SKM-1 treated with dmso at 0.1 percent for 144 hours (cell line): ENCODE results near the gene RTTN.

Experiments used
- DNase-seq: peaks from one replicate; lab custom pipeline; 2025; ENCODE audit not compliant: unreplicated experiment; lab: John Stamatoyannopoulos, UW

RTTN gene

DNA sequence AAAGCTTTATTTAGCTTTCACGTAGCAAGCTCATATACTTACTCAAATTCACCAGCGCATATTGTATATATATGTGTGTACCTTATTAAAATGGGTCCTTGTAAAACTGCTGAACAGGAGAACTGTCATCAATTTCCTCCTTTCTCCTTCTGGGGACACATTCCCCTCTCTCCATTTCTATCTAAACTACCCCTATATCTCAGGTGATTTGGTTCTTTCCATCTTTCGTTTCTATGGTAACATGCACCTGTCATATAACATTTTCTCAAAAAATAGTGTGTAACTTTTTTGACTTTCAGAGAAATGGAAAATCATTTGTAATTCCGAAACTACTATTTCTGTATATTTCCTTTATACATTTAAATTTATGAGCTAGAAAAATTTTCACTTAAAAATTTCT lies 174.3 kb downstream of the RTTN start:
- DNase-seq = no peak

DNA sequence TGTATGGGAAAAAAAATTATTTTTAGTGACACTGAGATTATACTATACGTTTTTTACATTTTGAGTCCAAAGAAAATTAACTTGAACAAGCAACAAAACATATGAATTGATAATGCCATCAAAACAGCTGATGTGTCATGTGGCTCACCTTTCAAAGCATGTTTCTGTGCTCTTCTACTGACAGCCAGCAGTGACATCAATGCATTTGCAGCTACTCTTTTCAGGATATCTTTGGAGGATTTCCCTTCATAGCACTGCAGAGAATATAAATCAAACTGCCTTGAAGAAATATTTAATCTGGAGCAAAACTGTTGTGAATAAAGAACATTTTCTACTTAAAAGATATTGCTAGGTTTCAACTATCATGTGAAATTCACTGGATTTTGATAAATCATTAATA lies 174.8 kb downstream of the RTTN start:
- DNase-seq = no peak

DNA sequence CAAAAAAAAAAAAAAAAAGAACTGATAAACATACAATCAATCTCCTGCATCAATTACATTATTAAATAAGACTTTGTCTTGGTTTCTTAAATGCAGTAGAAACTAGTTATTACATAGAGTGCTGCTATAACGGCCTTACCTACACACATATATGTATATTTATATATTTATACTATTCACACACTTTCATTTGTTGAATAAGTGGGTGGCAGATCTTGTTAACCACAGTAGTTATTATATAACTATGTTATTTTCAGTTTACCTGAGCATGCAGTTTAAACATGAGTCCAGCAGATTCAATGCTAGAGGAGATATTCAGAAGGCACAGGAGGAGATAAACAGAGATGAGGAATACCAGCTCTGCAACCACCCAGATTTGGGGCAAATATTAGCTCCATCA lies 176.3 kb downstream of the RTTN start:
- DNase-seq = no peak

DNA sequence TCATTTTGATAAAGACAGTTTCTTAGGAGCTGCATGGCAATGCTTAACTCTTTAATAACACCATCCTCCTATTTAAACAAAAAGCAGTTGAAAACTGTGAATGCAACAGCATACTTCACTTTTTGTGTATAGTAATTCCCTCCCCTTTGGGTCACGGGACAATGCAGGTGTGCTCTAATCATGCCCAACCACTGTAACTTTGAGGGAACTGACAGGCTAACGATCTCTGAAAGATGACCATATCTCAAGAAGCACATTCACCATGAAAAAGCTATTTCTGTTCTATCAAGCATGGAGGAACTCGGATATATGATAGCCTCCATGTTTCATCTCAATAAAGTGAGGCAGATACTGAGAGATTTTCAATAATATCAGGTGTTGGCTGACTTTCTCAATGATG lies 176.8 kb downstream of the RTTN start:
- DNase-seq = no peak

DNA sequence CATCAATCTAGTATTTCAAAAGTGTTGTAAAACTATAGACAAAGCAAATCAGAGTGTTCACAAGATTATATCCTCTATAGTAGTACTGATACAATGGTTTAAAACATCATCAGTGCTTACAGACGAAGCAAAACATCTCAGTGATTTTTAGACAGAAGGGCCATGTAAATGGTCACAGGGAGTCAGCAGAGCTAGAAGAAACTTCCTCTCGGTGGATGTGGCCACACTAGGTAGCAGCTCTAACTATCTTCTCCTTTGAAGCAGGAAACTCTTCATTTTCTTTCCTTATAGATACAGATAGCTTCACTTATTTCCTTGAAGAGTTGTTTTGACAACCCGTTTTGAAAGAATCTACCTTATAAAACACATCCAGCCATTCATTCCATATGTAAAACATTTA lies 177.4 kb downstream of the RTTN start:
- DNase-seq = no peak

DNA sequence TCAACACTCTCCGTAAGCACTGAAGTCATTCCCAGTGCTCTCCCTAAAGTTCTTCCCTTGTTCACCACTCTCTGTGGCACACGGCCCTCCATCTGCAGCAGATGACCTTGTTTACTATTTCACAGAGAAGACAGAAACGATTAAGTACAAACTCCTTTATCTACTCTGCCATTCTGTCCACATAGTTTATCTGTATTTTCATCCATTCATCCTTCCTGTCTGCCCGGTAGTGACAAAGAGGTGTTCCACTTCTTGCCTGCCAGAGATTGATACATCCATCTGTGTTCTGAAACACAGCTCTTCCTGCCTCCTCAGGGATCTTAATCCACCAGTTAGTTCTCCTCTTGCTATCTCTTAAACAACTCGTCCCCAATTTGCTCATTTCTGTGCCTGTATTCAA lies 179.9 kb downstream of the RTTN start:
- DNase-seq = no peak

DNA sequence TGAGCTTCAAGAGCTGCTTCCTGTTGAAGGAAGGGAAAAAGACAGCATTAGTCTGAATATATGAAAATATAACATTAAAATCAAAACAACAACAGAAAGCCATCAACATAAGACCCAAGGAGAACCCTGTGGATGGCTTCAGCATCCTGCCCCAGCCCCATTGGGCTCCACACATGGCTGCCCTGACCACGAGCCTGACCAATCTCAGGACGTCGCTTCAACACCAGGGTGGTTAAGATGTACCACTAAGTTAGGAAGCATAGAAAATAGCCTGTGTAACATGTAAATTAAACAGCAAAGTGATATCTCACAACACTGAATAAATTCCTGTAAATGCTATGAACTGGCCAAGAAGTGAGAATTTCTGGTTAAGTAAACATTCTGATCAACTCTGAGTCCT lies 180.7 kb downstream of the RTTN start:
- DNase-seq = no peak

DNA sequence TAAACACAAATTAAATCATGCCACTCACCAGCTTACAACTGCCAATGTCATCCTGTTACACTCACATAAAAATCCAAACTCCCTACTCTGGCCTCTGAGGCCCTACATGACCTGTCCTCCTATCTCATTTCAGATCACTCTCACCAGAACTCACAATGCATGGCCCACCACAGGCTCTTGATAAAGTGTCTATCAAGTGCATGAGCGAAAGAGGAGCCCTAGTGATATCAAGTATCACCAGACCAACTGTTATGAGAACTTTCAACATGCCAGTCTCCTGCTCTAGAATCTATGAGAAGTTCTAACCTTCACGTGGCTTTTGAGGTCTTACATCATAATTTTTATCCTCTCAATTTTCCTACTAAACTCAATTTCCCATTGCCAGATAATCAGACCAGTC lies 181.4 kb downstream of the RTTN start:
- no peak for DNase-seq

DNA sequence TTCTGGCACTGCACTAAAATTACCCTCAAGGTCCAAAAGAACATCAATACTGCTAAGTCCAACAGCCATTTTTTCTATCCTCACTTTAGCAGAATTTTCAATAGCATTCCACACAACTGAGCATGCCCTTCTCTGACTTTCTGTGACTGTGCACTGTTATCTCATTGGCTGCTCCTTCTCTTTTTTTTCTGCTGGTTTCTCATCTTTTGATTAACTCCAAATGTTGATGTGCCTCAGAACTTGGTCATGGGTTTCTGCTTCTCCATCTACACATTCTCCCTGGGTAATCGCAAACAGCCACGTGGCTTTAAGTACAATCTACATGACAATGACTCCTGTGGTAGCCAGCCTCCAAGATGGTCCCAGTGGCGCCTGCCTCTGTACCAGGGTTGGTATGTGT lies 182.9 kb downstream of the RTTN start:
- DNase-seq = no peak

DNA sequence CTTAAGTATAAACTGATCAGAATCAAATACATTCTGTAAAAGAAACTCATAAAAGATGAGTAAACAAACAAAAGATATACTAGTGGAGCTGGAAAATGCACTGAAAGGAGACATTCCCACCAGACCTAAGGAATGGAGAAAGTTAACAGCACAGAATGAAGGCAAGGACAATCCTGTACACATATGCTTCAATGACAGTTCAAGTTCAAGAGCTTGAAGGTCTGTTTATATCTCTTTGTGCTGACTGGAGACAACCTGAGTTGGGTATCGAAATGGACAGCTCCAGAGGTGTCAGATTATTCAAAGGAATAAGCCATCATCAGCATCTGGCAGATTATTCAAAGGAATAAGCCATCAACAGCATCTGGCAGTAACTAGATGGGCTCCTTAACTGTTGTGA lies 184.0 kb downstream of the RTTN start:
- no peak for DNase-seq

DNA sequence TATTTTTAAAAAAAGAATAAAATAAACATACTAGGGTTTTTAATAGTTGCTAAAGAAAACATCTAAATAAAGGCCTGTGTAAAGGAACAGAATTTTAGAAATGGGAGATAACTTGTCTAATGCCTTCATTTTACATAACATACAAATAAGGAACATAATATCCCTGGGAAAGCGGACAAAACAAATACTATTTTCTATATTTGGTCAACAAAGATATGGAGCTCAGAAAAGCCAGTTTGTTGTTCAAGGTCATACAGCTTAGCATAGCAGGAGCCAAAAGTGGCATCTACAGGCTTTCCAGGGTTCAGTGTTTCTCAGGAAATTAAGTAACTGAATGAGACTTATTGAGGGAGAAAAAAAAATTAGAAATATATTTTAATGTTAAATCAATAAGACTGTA lies 184.4 kb downstream of the RTTN start:
- no peak for DNase-seq

DNA sequence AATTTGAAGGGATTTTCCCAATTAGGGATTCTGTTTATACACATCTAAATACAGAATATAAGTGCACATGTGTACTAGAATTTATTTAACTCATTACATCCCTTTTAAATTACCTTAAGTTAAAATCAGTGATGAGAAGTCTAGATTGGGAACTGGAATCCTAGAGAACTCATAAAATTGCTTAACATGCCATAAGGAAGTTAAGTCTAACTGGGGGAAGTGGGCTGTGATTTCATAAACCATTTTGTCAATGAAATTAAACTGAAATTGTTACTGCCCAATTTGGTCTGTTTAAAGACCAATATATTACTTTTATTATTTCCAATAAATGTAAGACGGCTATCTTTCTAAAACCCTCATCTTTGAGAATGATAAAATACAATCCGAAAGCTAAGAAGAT lies 185.5 kb downstream of the RTTN start:
- no peak for DNase-seq

DNA sequence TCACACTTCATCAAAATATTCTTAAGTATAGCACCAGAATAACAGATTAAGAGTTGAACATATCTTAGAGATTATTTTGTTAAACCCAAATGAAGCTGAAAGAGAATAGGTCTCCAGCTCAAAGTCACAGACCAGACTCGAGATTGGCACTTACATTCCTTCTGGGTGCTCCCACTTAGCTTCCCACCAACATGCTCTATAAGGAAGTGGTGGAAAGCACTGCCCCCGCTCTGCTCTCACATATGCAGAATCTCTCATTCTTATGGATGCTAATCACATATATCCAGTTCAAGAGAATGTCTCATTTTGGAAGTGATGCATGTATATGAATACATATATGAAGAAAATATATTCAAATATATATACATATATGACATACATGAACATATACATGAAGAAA lies 186.4 kb downstream of the RTTN start:
- no peak for DNase-seq

DNA sequence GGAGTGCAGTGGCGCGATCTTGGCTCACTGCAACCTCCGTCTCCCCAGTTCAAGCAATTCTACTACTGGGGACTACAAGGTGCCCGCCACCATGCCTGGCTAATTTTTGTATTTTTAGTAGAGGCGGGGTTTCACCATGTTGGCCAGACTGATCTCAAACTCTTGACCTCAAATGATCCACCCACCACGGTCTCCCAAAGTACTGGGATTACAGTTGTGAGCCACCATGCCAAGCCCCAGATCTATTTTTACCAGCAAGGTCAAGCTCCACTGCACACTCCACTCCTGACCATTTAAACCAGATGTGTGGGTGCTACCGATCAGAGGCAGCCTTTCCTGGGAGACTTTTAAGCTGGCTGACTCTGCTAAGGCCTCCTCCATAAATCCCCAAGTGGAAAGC lies 190.4 kb downstream of the RTTN start:
- no peak for DNase-seq

DNA sequence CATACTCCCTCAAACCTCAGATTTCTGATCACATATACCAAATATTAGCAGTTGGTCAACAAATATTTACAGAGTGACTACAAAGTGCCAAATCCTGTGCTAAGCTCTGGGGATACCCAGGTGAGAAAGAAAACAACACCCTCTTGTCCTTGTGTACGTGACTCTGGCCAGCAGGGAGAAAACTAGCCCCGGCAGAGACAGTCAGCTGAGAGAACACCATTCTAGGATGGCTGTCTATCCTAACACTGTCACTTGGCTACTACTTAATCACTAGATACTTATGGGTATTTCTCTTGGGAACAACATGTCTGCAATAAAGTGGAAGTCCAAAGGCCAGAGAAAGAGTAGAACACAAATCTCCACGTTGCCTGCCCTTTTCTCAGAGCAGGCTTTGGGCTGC lies 199.9 kb downstream of the RTTN start:
- no peak for DNase-seq

DNA sequence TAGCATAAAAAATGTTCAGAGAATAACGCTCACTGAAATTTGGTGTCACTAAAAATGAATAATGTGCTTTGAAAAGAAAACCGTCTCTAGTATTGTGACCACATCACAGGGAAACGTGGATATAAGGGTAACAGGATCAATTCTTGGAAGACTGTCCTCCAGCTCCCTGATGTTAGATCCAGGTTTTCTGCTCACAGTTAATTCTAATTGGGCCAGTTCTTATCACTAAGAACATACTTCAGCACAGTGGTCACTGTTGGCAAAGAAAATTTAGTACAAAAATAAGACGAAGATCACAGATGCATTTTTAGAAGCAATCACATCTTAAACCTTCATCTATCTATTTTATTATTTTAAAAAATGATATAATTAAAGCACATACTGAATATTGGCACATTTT lies 200.8 kb downstream of the RTTN start:
- DNase-seq = no peak

DNA sequence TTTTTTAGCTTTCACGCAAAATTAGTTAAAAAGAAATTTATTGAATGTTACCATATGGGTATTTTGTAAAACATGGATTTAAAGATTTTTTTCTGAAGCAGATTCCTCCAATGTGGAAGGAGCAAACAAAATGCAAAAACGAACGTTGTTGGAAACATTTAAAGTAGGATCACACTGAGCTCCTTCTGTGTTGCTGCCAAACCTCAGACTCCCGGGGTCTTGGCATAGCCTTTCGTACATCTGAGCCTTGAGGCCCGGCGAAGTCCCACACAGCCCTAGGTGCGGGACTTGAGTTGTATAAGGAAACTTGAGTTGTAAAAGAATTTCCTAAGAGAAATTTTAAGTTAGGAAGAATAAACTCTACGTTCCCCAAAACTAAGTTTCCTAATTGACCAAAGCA lies 205.8 kb downstream of the RTTN start:
- DNase-seq = no peak

DNA sequence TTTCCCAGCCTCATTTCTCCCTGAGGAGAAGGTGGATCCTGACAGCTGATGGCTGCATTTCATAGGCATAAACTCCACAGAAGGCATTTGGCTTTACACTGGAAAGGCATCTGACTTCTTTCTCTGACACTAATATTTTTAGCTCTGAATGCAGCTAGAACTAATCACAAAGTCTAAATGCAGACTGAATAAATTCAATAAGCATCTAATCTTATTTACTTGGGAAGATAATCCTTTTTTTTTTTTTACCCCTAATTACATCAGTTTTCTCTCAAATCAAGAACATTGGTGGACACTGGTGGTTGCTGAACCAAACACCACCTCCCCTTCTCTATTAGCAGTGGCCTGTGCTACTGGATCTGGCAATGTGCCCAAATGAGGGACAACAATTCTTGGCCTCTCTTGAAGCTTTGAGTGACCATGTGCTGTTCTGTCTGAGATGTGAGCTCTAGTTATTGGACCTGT lies 206.9 kb downstream of the RTTN start:
- no peak for DNase-seq

DNA sequence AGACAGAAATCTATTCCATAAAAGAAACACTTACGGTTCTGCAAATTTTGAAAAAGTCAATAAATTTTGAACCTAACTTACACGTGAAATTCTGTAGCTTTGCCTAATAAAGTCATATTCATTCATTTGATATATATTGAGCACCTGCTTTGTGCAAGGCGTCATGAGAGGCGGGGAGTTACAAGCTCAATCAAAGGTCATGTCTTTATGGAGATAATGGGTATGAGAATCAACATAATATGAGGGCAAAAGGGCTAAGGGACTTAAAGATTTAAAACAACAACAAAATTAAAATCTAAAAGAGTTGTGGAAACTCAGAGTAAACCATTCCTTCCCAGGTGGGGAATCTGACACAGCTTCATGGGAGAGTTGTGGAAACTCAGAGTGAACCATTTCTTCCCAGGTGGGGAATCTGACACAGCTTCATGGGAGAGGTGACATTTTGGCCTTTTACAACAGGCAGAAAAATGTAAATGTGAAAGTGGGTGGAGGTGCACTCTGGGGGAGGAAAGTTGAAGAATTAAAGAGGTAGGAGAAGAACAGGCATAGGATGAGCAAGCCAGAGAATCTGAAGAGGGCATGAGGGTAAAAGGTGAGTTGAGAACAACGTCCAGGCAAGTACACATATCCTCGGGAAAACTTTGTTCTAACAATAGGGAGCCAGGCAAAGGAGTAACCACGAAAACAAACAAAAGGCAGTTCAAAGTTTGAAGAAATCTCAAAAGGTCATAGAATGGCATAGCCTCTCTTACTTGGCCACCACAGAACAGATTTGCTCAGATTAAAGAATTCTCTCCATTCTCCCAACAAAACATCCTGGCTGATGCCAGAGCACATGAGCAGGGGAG lies 208.3 kb downstream of the RTTN start:
- DNase-seq = no peak

DNA sequence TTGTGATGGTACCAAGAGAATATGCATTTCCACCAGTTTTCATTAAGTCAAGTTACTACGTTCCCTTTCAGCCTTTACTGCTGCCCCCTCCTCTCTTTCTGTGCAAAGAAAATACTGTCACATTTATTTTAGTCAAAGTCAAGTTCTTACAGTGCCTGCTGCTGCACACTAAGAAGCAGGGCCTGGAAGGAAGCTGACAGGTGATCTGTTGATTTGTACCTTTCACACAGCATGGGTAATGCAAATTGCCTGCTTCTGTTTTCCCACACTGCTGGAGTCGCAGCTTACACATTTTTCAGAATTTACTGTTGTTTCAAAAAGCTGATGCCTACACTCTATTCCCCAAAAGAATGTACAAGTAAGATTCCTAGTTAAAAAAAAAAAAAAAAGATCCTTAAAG lies 209.1 kb downstream of the RTTN start:
- DNase-seq = no peak

DNA sequence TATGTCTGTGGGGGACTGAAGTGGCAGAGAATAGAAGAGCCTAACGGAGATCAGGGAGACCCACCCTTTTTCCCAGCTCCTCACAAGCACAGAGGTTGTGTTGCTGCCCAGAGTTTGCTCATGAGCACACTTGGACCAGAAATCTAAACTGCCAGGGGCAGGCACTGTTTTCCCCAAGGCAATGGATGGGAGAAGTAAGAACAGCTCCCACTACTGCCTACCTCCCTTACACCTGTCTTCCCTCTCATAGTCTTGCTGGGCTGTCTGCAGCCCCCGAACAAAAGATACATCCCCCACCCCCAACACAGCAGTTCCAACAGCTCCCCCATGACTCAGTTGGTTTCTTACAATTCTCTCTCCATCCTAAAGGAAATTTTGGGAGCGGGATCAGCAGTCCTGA lies 209.7 kb downstream of the RTTN start:
- no peak for DNase-seq

DNA sequence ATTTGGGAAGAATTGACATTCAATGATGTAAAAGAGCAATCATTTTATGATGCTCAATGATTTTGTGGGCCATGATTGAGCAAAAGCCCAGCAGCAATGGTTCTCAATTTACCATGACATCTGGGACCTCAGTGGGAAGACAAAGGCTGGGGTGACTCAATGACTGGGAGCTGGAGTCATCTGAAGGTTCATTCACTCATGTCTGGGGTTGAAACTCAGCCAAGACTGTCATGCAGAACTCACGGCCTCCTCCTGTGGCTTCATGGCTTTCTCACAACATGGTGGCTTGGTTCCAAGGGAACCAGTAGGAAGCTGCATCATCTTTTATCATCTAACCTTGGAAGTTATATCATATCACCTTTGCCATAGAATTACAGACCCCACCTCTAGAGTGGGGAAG lies 212.7 kb downstream of the RTTN start:
- DNase-seq = no peak

DNA sequence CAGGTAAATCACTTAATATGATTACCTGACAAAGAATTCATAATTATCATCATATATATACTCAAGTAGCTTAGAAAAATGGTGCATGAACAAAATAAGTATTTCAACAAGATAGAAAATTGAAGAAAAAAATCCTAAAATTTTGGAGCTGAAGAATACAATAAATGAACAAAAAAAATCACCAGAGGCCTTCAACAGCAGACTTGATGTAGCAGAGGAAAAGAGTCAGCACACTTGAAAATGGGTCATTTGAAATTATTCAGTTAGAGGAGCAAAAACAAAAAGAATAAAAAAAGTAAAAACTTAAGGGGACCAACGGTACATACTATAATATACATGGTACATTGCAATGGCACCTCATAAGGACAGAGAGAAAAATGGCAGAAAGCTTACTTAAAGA lies 217.6 kb downstream of the RTTN start:
- no peak for DNase-seq
